CD4-positive, alpha-beta T cell (primary cell): Measurements from ENCODE around the gene GSTT4. TPM values are rescaled to one million over a fixed set of nuclear protein-coding genes. Genes with fewer than 3 reads are reported as not detected.

Experiments
- ATAC-seq: fragments of 200-7000 bp; cut with Tn5 transposase; one replicate; pipeline ENCODE4 v1.10.0; 2022; ENCODE audit warnings: mild to moderate bottlenecking; ENCODE audit not compliant: poor library complexity
- CTCF ChIA-PET: fragments of 350-600 bp; sonication (Branson Sonifier 250); formaldehyde crosslinking; loops from one replicate; lab custom pipeline; 2021; ENCODE audit warnings: antibody characterized with exemption, inconsistent platforms; lab: Charles Lee
- POLR2A ChIA-PET: fragments of 350-600 bp; sonication (Branson Sonifier 250); formaldehyde crosslinking; loops from one replicate; lab custom pipeline; 2021; ENCODE audit warnings: antibody characterized with exemption, inconsistent platforms; lab: Charles Lee
- DNase-seq, 14 experiments: peaks; one replicate each; pipeline ENCODE4 v3.0.0-alpha.2; 2013 to 2020; ENCODE audit warnings: mixed read lengths in 2 of 14
- H3K27ac ChIP-seq, 2 donors: one replicate each; pipeline versions ENCODE4 v1.5.1 to v1.7.0; 2013; ENCODE audit warnings: low read length in 2 of 2, low read depth in 1 of 2, mild to moderate bottlenecking in 1 of 2
- H3K27me3 ChIP-seq, 2 experiments: 1 replicate in 1 of 2; 2 replicates in 1 of 2; pipeline versions ENCODE4 v1.6.1 to v1.7.0; 2013; ENCODE audit warnings: low read length in 2 of 2, control low read depth in 1 of 2, mild to moderate bottlenecking in 1 of 2, moderate library complexity in 1 of 2; ENCODE audit not compliant: insufficient read depth in 2 of 2, control insufficient read depth in 1 of 2
- H3K36me3 ChIP-seq: one replicate; pipeline ENCODE4 v1.6.1; 2013; ENCODE audit warnings: low read length, control low read depth; ENCODE audit not compliant: insufficient read depth
- H3K4me1 ChIP-seq: one replicate; pipeline ENCODE4 v1.6.1; 2013; ENCODE audit warnings: low read length, control low read depth; ENCODE audit not compliant: insufficient read depth
- H3K4me3 ChIP-seq: one replicate; pipeline ENCODE4 v1.5.1; 2013; ENCODE audit warnings: mild to moderate bottlenecking, low read length, moderate library complexity
- H3K9me3 ChIP-seq, 2 experiments: 1 replicate in 1 of 2; 2 replicates in 1 of 2; pipeline versions ENCODE4 v1.6.1 to v1.7.0; 2013; ENCODE audit warnings: low read length in 2 of 2, mild to moderate bottlenecking in 2 of 2, control low read depth in 1 of 2, moderate library complexity in 1 of 2; ENCODE audit not compliant: control insufficient read depth in 1 of 2, insufficient read depth in 1 of 2
- H3K27ac Mint-ChIP-seq: one replicate; pipeline ENCODE4 v1.8.0; 2020; ENCODE audit warnings: mixed read lengths
- H3K27me3 Mint-ChIP-seq: one replicate; pipeline ENCODE4 v1.8.0; 2021; ENCODE audit warnings: mixed read lengths
- H3K36me3 Mint-ChIP-seq: one replicate; pipeline ENCODE4 v1.8.0; 2021; ENCODE audit warnings: low read depth, mixed read lengths
- H3K4me1 Mint-ChIP-seq: one replicate; pipeline ENCODE4 v1.8.0; 2021; ENCODE audit warnings: low read depth, mixed read lengths
- H3K4me3 Mint-ChIP-seq: one replicate; pipeline ENCODE4 v1.8.0; 2020; ENCODE audit warnings: mild to moderate bottlenecking, mixed read lengths
- H3K9me3 Mint-ChIP-seq: one replicate; pipeline ENCODE4 v1.8.0; 2020; ENCODE audit warnings: mixed read lengths
- CTCF ChIP-seq: fragments of 200-600 bp; IDR thresholded peaks from one replicate; pipeline ENCODE4 v1.8.0; 2022; ENCODE audit warnings: antibody characterized with exemption, mild to moderate bottlenecking
- intact Hi-C, 2 experiments: fragments of 100-400 bp; cut with DNase I in 1 of 2; cut with micrococcal nuclease in 1 of 2; formaldehyde crosslinking; loops; one replicate each; pipeline versions ENCODE4 v1.15.1 to v1.9.0; 2023 to 2025; cut with DNase I, micrococcal nuclease
- total RNA-seq, 174 experiments: library from RNA in 2 of 174; stranded (reverse) in 2 of 174; gene quantifications; one replicate each; pipeline ENCODE4 v1.2.3 and lab custom pipeline; 2021 to 2026

The GSTT4 gene
- total RNA-seq, 2 experiments from 2014 or later, result not detected

GRCh38 chr22:24029304-24029703, 24.1 kb upstream of the GSTT4 start:
- Mint-ChIP-seq H3K4me1 (peaks cover 40% of the 10 kb centered on the region), H3K27me3 (no peaks in the 10 kb centered on the region), H3K9me3 (peaks cover 1% of the 10 kb centered on the region), H3K27ac (no peak overlapping the region), H3K36me3 (peaks cover 23% of the 10 kb centered on the region), H3K4me3 (no peak overlapping the region)
- Histone ChIP-seq H3K4me3 (no peak overlapping the region), H3K27me3 (no peaks in the 10 kb centered on the region), H3K27ac (no peak overlapping the region), H3K36me3 (peaks cover 10% of the 10 kb centered on the region), H3K4me1 (peaks cover 9% of the 10 kb centered on the region), H3K9me3 (no peaks in the 10 kb centered on the region)
- DNase-seq, result no peak
- intact Hi-C loops, result no loop called here
- ChIA-PET CTCF (no interaction called here), POLR2A (interaction anchor here (1.1 to 2.6 kb wide), 2 partner anchors 9 to 18 kb away, joined by 4 to 8 read pairs; partner anchors contain the start of gene CABIN1)
- no peak for TF ChIP-seq CTCF
- ATAC-seq, result no peak

- Mint-ChIP-seq H3K27me3 (no peaks in the 10 kb centered on the region), H3K4me3 (no peak overlapping the region), H3K9me3 (peaks cover 3% of the 10 kb centered on the region), H3K36me3 (peaks cover 27% of the 10 kb centered on the region), H3K4me1 (peaks cover 46% of the 10 kb centered on the region), H3K27ac (no peak overlapping the region)
- H3K4me3 ChIP-seq, result no peak overlapping the region
- intact Hi-C loops, result no loop called here
- H3K27ac ChIP-seq, result no peak overlapping the region
- ChIA-PET POLR2A (interaction anchor here (0.8 to 2.6 kb wide), 3 partner anchors 10 to 134 kb away, joined by 3 to 8 read pairs (median 6); partner anchors contain the start of genes CABIN1 and MIF), CTCF (interaction anchor here (0.6 kb wide), 2 partner anchors 16 to 230 kb away, joined by 3 to 4 read pairs; no protein-coding TSS in a partner anchor)
- H3K4me1 ChIP-seq, result peaks cover 9% of the 10 kb centered on the region
- H3K27me3 ChIP-seq, result no peaks in the 10 kb centered on the region
- no peak for TF ChIP-seq CTCF
- H3K9me3 ChIP-seq, result no peaks in the 10 kb centered on the region
- ATAC-seq (no peak), DNase-seq (no peak)
- peaks cover 10% of the 10 kb centered on the region for H3K36me3 ChIP-seq
Measured at GRCh38 chr22:24028533-24028932, 23.3 kb upstream of the GSTT4 start.

- peaks cover 3% of the 10 kb centered on the region for H3K9me3 Mint-ChIP-seq
- H3K27me3 Mint-ChIP-seq, result no peaks in the 10 kb centered on the region
- no peak overlapping the region for H3K27ac ChIP-seq
- CTCF ChIA-PET, result interaction anchor here (0.6 kb wide), 1 partner anchor 229 kb away, joined by 4 read pairs; no protein-coding TSS in a partner anchor
- H3K36me3 Mint-ChIP-seq, result peaks cover 32% of the 10 kb centered on the region
- peaks cover 4% of the 10 kb centered on the region for H3K4me1 ChIP-seq
- H3K27me3 ChIP-seq, result no peaks in the 10 kb centered on the region
- intact Hi-C loops, result no loop called here
- DNase-seq, result no peak
- H3K9me3 ChIP-seq, result no peaks in the 10 kb centered on the region
- no peak for ATAC-seq
- H3K27ac Mint-ChIP-seq, result no peak overlapping the region
- TF ChIP-seq CTCF, result no peak
- H3K4me3 Mint-ChIP-seq, result no peak overlapping the region
- no peak overlapping the region for H3K4me3 ChIP-seq
- peaks cover 51% of the 10 kb centered on the region for H3K4me1 Mint-ChIP-seq
- POLR2A ChIA-PET, result interaction anchor here (0.8 to 2.6 kb wide), 3 partner anchors 10 to 134 kb away, joined by 3 to 8 read pairs (median 6); partner anchors contain the start of genes CABIN1 and MIF
- peaks cover 10% of the 10 kb centered on the region for H3K36me3 ChIP-seq
Measured at GRCh38 chr22:24027991-24028390, 22.7 kb upstream of the GSTT4 start.
